HEK293T (cell line): ENCODE measurements around the gene ADSS1.

Experiments used
- CTCF ChIA-PET: fragments of 350-600 bp; formaldehyde crosslinking; extraction: SDS; loops from one replicate; lab custom pipeline; 2021; ENCODE audit warnings: antibody characterized with exemption, inconsistent platforms; lab: Yijun Ruan, JAX
- POLR2A ChIA-PET: fragments of 350-600 bp; formaldehyde crosslinking; extraction: SDS; loops from one replicate; lab custom pipeline; 2020; ENCODE audit warnings: antibody characterized with exemption, inconsistent platforms; lab: Yijun Ruan, JAX
- DNase-seq: peaks from one replicate; pipeline ENCODE4 v3.0.0; 2012; ENCODE audit warnings: mixed read lengths; ENCODE audit errors: extremely low spot score
- ARNT ChIP-seq: fragments of 450-650 bp; IDR thresholded peaks from 2 replicates; pipeline ENCODE4 v1.6.1; 2017; ENCODE audit warnings: mild to moderate bottlenecking
- BHLHE40 ChIP-seq: fragments of 450-650 bp; IDR thresholded peaks from 2 replicates; pipeline ENCODE4 v1.6.1; 2016; ENCODE audit warnings: mild to moderate bottlenecking, moderate library complexity, borderline replicate concordance
- CTBP1 ChIP-seq: fragments of 450-650 bp; IDR thresholded peaks from 2 replicates; pipeline ENCODE4 v1.6.1; 2016; ENCODE audit warnings: borderline replicate concordance
- ELF4 ChIP-seq: fragments of 450-650 bp; IDR thresholded peaks from 2 replicates; pipeline ENCODE4 v1.6.1; 2017; ENCODE audit warnings: antibody characterized with exemption
- FOXA1 ChIP-seq: fragments of 450-650 bp; IDR thresholded peaks from 2 replicates; pipeline ENCODE4 v1.6.1; 2016; ENCODE audit warnings: mild to moderate bottlenecking
- FOXK2 ChIP-seq: fragments of 450-650 bp; IDR thresholded peaks from 2 replicates; pipeline ENCODE4 v1.6.1; 2016; ENCODE audit warnings: mild to moderate bottlenecking
- FOXM1 ChIP-seq: fragments of 450-650 bp; IDR thresholded peaks from 2 replicates; pipeline ENCODE4 v1.6.1; 2017; ENCODE audit warnings: mild to moderate bottlenecking, borderline replicate concordance
- HDGF ChIP-seq: fragments of 450-650 bp; IDR thresholded peaks from 2 replicates; pipeline ENCODE4 v1.6.1; 2017; ENCODE audit warnings: antibody characterized with exemption, borderline replicate concordance
- L3MBTL2 ChIP-seq: fragments of 450-650 bp; conservative IDR thresholded peaks from 2 replicates; pipeline ENCODE4 v1.6.1; 2016; ENCODE audit warnings: mild to moderate bottlenecking
- LEF1 ChIP-seq: fragments of 450-650 bp; IDR thresholded peaks from 2 replicates; pipeline ENCODE4 v1.6.1; 2017; ENCODE audit warnings: mild to moderate bottlenecking, borderline replicate concordance
- NFRKB ChIP-seq: fragments of 450-650 bp; IDR thresholded peaks from 2 replicates; pipeline ENCODE4 v1.6.1; 2016; ENCODE audit warnings: mild to moderate bottlenecking, moderate library complexity
- SP1 ChIP-seq: fragments of 450-650 bp; IDR thresholded peaks from 2 replicates; pipeline ENCODE4 v1.6.1; 2017
- SUZ12 ChIP-seq: fragments of 450-650 bp; IDR thresholded peaks from 2 replicates; pipeline ENCODE4 v1.6.1; 2016; ENCODE audit warnings: mild to moderate bottlenecking
- TARDBP ChIP-seq: fragments of 450-650 bp; IDR thresholded peaks from 2 replicates; pipeline ENCODE4 v1.6.1; 2016
- ZNF384 ChIP-seq: fragments of 450-650 bp; IDR thresholded peaks from 2 replicates; pipeline ENCODE4 v1.6.1; 2016
- TF ChIP-seq, protein P1 (sequence below): fragments of 450-650 bp; IDR thresholded peaks from 2 replicates; pipeline ENCODE4 v1.6.1; 2016

The ADSS1 gene

GRCh38 chr14:104739546-104740516, 15.8 kb downstream of the ADSS1 start:
- DNase-seq: no peak
- no peak for TF ChIP-seq L3MBTL2
- TF ChIP-seq, protein P1, sequence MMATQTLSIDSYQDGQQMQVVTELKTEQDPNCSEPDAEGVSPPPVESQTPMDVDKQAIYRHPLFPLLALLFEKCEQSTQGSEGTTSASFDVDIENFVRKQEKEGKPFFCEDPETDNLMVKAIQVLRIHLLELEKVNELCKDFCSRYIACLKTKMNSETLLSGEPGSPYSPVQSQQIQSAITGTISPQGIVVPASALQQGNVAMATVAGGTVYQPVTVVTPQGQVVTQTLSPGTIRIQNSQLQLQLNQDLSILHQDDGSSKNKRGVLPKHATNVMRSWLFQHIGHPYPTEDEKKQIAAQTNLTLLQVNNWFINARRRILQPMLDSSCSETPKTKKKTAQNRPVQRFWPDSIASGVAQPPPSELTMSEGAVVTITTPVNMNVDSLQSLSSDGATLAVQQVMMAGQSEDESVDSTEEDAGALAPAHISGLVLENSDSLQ: no peak
- no peak for TF ChIP-seq FOXA1
- TF ChIP-seq LEF1: no peak
- no peak for TF ChIP-seq NFRKB
- TF ChIP-seq CTBP1: no peak
- TF ChIP-seq ZNF384: no peak
- TF ChIP-seq HDGF: no peak
- no peak for TF ChIP-seq TARDBP
- POLR2A ChIA-PET: no interaction called here
- CTCF ChIA-PET: no interaction called here

- DNase-seq: no peak
- TF ChIP-seq FOXK2 (no peak), CTBP1 (no peak), BHLHE40 (no peak), ELF4 (no peak), ARNT (no peak), TARDBP (no peak), SP1 (no peak), SUZ12 (no peak), FOXA1 (no peak), NFRKB (no peak), L3MBTL2 (no peak)
- TF ChIP-seq, protein P1: no peak
- ChIA-PET POLR2A (no interaction called here), CTCF (no interaction called here)
Measured at GRCh38 chr14:104741108-104741802, 17.2 kb downstream of the ADSS1 start.

- POLR2A ChIA-PET: no interaction called here
- CTCF ChIA-PET: interaction anchor here (0.5 to 1.0 kb wide), 2 partner anchors 23 to 27 kb away, joined by 3 to 4 read pairs; no protein-coding TSS in a partner anchor
- TF ChIP-seq CTBP1 (no peak), NFRKB (no peak), FOXM1 (no peak), L3MBTL2 (no peak), TARDBP (no peak), HDGF (no peak), ZNF384 (no peak), SUZ12 (no peak), FOXK2 (no peak), ELF4 (no peak), BHLHE40 (no peak), SP1 (no peak)
- DNase-seq: no peak
Measured at GRCh38 chr14:104741803-104742251, 17.8 kb downstream of the ADSS1 start.

DNA sequence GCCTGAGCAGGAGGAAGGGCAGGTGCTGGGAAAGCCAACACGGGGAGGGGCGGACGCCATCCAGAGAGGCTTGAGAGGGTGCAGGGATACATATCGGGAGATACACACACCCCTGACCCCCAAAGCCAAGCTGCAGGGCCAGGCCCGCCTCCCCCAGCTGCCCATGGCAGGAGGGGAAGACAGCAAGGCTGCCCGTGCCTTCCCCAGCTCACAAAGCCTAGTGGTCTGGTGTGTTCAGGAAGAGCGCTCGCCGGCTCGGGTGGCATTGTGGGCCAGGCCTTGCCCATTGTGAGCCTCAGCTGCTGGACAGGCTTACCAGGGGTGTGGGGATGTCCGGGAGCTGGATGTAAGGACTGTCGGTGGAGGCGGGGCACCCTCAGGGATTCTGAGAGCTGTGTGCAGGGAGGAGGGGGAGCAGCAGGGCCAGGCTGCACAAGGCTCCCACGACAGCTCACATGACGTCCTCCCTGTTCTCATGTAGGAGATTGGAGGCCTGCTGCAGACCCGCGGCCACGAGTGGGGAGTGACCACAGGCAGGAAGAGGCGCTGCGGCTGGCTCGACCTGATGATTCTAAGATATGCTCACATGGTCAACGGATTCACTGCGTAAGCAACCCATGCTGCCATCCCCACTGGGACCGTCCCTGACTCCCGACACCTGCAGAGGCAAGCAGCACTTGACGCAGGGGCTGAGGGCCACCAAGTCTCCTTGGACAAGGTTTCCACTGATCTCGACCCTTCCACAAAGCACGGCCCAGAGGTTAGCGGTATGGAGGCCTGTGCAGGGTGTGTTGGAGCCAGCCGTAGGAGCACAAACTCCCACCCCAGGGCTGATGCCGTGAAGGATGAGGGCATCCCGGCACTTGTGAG, 18.8 kb downstream of the ADSS1 start:
- POLR2A ChIA-PET: interaction anchor here (2.0 kb wide), 1 partner anchor 9 kb away, joined by 11 read pairs; the partner anchor contains the start of gene SIVA1
- DNase-seq: no peak
- CTCF ChIA-PET: interaction anchor here (0.5 to 1.0 kb wide), 2 partner anchors 22 to 26 kb away, joined by 3 to 4 read pairs; no protein-coding TSS in a partner anchor
- TF ChIP-seq TARDBP (no peak), ELF4 (no peak), BHLHE40 (no peak), ARNT (no peak), FOXA1 (no peak), CTBP1 (no peak), FOXK2 (no peak), LEF1 (no peak), NFRKB (no peak), FOXM1 (no peak), L3MBTL2 (no peak), HDGF (no peak), SUZ12 (no peak), SP1 (no peak), ZNF384 (no peak)
- TF ChIP-seq, protein P1: no peak
